ENCODE measurements around the gene SEZ6.
"Not testable (repeated sequence)": the region's sequence is repeated elsewhere in the genome, so short reads cannot be mapped to it uniquely, and the experiment has no call there.

Gene SEZ6

GRCh38 chr17:28944862-28945741 is 60.7 kb downstream of the SEZ6 start:
- WGBS = 92% methylated on average over 8 of the region's 8 CpGs
- no peak overlapping the region for H3K9ac ChIP-seq (ENCODE audit: low read depth, low read length)

GRCh38 chr17:28944343-28944742 is 61.5 kb downstream of the SEZ6 start:
- 96% methylated on average over 3 of the region's 4 CpGs for WGBS
- Histone ChIP-seq H3K36me3 (ENCODE audit: insufficient read depth, low read length) (peaks cover 59% of the 10 kb centered on the region), H3K9ac (ENCODE audit: low read depth, low read length) (no peak overlapping the region), H3K27ac (ENCODE audit: low read depth, low read length) (no peak overlapping the region), H3K9me3 (ENCODE audit: insufficient read depth, low read depth, low read length) (no peaks in the 10 kb centered on the region), H3K27me3 (ENCODE audit: insufficient read depth, low read length) (no peaks in the 10 kb centered on the region), H3K4me1 (ENCODE audit: insufficient read depth, low read length) (peaks cover 32% of the 10 kb centered on the region), H3K4me3 (ENCODE audit: low read length) (no peak overlapping the region)

More at GRCh38 chr17:28944862-28945741, 60.7 kb downstream of the SEZ6 start:
- no peak overlapping the region for H3K4me3 ChIP-seq (ENCODE audit: low read length)
- no peaks in the 10 kb centered on the region for H3K9me3 ChIP-seq (ENCODE audit: insufficient read depth, low read depth, low read length)
- no peaks in the 10 kb centered on the region for H3K27me3 ChIP-seq (ENCODE audit: insufficient read depth, low read length)
- peaks cover 57% of the 10 kb centered on the region for H3K36me3 ChIP-seq (ENCODE audit: insufficient read depth, low read length)
- no peak overlapping the region for H3K27ac ChIP-seq (ENCODE audit: low read depth, low read length)
- H3K4me1 ChIP-seq (ENCODE audit: insufficient read depth, low read length) = peaks cover 25% of the 10 kb centered on the region

DNA sequence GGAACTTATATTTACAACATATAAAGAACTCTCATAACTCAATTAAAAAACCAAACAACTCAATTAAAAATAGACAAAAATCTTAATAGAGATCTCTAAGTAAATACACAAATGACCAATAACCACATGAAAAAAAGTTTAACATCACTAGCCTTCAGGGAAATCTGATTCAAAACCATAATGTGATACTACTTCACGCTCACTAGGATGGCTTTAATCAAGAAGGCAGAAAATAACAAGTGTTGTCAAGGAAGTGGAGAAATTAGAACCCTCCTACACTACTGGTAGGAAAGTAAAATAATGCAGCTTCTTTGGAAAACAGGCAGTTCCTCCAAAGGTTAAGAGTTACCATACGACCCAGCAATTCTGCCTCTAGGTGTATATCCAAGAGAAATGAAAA is 62.9 kb downstream of the SEZ6 start:
- Histone ChIP-seq H3K4me3 (ENCODE audit: low read length) (no peak overlapping the region), H3K4me1 (ENCODE audit: insufficient read depth, low read length) (peaks cover 30% of the 10 kb centered on the region), H3K9ac (ENCODE audit: low read depth, low read length) (no peak overlapping the region), H3K9me3 (ENCODE audit: insufficient read depth, low read depth, low read length) (no peaks in the 10 kb centered on the region), H3K27ac (ENCODE audit: low read depth, low read length) (no peak overlapping the region), H3K36me3 (ENCODE audit: insufficient read depth, low read length) (peaks cover 65% of the 10 kb centered on the region), H3K27me3 (ENCODE audit: insufficient read depth, low read length) (no peaks in the 10 kb centered on the region)
- 95% methylated on average over 2 of the region's 2 CpGs for WGBS

- Histone ChIP-seq H3K9ac (ENCODE audit: low read depth, low read length) (no peak overlapping the region), H3K4me3 (ENCODE audit: low read length) (no peak overlapping the region), H3K27me3 (ENCODE audit: insufficient read depth, low read length) (no peaks in the 10 kb centered on the region), H3K4me1 (ENCODE audit: insufficient read depth, low read length) (peaks cover 41% of the 10 kb centered on the region), H3K9me3 (ENCODE audit: insufficient read depth, low read depth, low read length) (no peaks in the 10 kb centered on the region), H3K36me3 (ENCODE audit: insufficient read depth, low read length) (peaks cover 53% of the 10 kb centered on the region), H3K27ac (ENCODE audit: low read depth, low read length) (no peak overlapping the region)
- no CpG with 5 or more reads among the region's 1 CpG for WGBS
Measured at GRCh38 chr17:28941251-28941650, 64.6 kb downstream of the SEZ6 start.

DNA sequence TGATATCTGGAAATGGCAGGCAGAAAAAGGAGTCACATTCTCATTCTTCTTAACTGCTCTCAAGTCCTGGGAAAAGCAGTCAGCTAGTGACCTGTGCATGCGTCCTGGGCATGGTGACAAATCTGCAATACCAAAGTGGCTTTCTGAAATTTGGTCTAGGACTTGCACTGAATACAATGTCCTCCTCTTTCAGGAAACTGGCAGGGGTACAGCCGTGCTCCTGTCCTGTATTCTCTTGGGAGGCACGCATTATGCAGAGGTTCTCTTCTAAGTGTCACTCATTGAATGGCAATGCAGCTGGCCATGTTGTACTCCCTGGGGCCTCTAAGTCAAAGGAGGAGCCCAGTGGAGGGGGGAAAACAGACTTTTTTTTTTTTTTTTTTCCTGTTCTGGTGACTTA is 65.2 kb downstream of the SEZ6 start:
- no peak overlapping the region for H3K27ac ChIP-seq (ENCODE audit: low read depth, low read length)
- no peak overlapping the region for H3K9ac ChIP-seq (ENCODE audit: low read depth, low read length)
- H3K27me3 ChIP-seq (ENCODE audit: insufficient read depth, low read length) = no peaks in the 10 kb centered on the region
- no peak overlapping the region for H3K4me3 ChIP-seq (ENCODE audit: low read length)
- no peaks in the 10 kb centered on the region for H3K9me3 ChIP-seq (ENCODE audit: insufficient read depth, low read depth, low read length)
- peaks cover 47% of the 10 kb centered on the region for H3K4me1 ChIP-seq (ENCODE audit: insufficient read depth, low read length)
- 76% methylated on average over 3 of the region's 3 CpGs for WGBS
- H3K36me3 ChIP-seq (ENCODE audit: insufficient read depth, low read length) = peaks cover 54% of the 10 kb centered on the region

- WGBS = 95% methylated on average over 3 of the region's 3 CpGs
- Histone ChIP-seq H3K4me3 (ENCODE audit: low read length) (no peak overlapping the region), H3K9ac (ENCODE audit: low read depth, low read length) (no peak overlapping the region), H3K36me3 (ENCODE audit: insufficient read depth, low read length) (peaks cover 50% of the 10 kb centered on the region), H3K27ac (ENCODE audit: low read depth, low read length) (peak overlapping the region; percentile 32), H3K9me3 (ENCODE audit: insufficient read depth, low read depth, low read length) (no peaks in the 10 kb centered on the region), H3K27me3 (ENCODE audit: insufficient read depth, low read length) (no peaks in the 10 kb centered on the region), H3K4me1 (ENCODE audit: insufficient read depth, low read length) (peaks cover 48% of the 10 kb centered on the region)
Measured at GRCh38 chr17:28940142-28940541, 65.7 kb downstream of the SEZ6 start.

DNA sequence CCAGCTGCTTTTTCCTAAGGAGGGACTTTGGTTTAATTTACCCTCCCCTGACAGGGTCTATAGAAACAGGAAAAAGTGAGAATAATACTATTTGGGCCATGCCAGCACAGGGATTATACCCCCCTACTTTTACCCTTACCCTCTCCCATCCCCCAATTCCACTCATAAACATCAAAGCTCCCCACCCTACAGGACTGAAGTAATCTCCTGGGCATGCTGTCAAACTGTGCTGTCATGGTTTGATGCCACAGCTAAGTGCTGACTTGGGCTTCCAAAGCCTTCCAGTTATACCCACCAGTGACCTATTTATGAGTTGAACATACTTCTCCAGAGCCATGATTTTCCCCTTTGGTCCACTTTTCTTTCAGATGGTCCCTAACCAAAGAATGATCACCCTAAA is 67.3 kb downstream of the SEZ6 start:
- Histone ChIP-seq H3K36me3 (ENCODE audit: insufficient read depth, low read length) (peaks cover 39% of the 10 kb centered on the region), H3K4me3 (ENCODE audit: low read length) (no peak overlapping the region), H3K9me3 (ENCODE audit: insufficient read depth, low read depth, low read length) (no peaks in the 10 kb centered on the region), H3K4me1 (ENCODE audit: insufficient read depth, low read length) (peaks cover 48% of the 10 kb centered on the region), H3K27ac (ENCODE audit: low read depth, low read length) (no peak overlapping the region), H3K9ac (ENCODE audit: low read depth, low read length) (no peak overlapping the region), H3K27me3 (ENCODE audit: insufficient read depth, low read length) (no peaks in the 10 kb centered on the region)

GRCh38 chr17:28937044-28937729 is 68.6 kb downstream of the SEZ6 start:
- Histone ChIP-seq H3K9me3 (ENCODE audit: insufficient read depth, low read depth, low read length) (no peaks in the 10 kb centered on the region), H3K36me3 (ENCODE audit: insufficient read depth, low read length) (peaks cover 33% of the 10 kb centered on the region), H3K4me3 (ENCODE audit: low read length) (no peak overlapping the region), H3K27me3 (ENCODE audit: insufficient read depth, low read length) (no peaks in the 10 kb centered on the region), H3K4me1 (ENCODE audit: insufficient read depth, low read length) (peaks cover 48% of the 10 kb centered on the region), H3K27ac (ENCODE audit: low read depth, low read length) (no peak overlapping the region; the same call in 1 of the 2 replicates), H3K9ac (ENCODE audit: low read depth, low read length) (peak overlapping the region; percentile 16; the same call in 1 of the 2 replicates)
- WGBS = 82% methylated on average over 5 of the region's 5 CpGs

- H3K27ac ChIP-seq (ENCODE audit: low read depth, low read length) = no peak overlapping the region
- no peak overlapping the region for H3K4me3 ChIP-seq (ENCODE audit: low read length)
- H3K9ac ChIP-seq (ENCODE audit: low read depth, low read length) = 0 out of 2 replicates have a peak overlapping the region, but pooled peaks have one; percentile 13
- H3K4me1 ChIP-seq (ENCODE audit: insufficient read depth, low read length) = peaks cover 43% of the 10 kb centered on the region
- peaks cover 28% of the 10 kb centered on the region for H3K36me3 ChIP-seq (ENCODE audit: insufficient read depth, low read length)
- H3K9me3 ChIP-seq (ENCODE audit: insufficient read depth, low read depth, low read length) = no peaks in the 10 kb centered on the region
- 93% methylated on average over 6 of the region's 8 CpGs for WGBS
- H3K27me3 ChIP-seq (ENCODE audit: insufficient read depth, low read length) = no peaks in the 10 kb centered on the region
Measured at GRCh38 chr17:28935744-28936460, 69.9 kb downstream of the SEZ6 start.

DNA sequence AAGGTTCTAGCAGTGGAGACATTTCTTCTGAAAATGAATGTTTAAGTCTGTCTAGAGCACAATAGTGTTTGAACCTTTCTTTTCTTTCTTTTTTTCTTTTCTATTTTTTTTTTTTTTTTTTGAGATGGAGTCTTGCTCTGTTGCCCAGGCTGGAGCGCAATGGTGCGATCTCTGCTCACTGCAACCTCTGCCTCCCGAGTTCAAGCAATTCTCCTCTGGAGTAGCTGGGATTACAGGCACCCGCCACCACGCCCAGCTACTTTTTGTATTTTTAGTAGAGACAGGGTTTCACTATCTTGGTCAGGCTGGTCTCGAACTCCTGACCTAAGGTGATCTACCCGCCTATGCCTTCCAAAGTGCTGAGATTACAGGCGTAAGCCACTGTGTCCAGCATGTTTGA is 71.3 kb downstream of the SEZ6 start:
- not testable (repeated sequence) for H3K27me3 ChIP-seq (ENCODE audit: insufficient read depth, low read length); H3K9me3 ChIP-seq (ENCODE audit: insufficient read depth, low read depth, low read length); H3K9ac ChIP-seq (ENCODE audit: low read depth, low read length); H3K27ac ChIP-seq (ENCODE audit: low read depth, low read length); H3K4me3 ChIP-seq (ENCODE audit: low read length)
- Histone ChIP-seq H3K4me1 (ENCODE audit: insufficient read depth, low read length) (peaks cover 29% of the 10 kb centered on the region), H3K36me3 (ENCODE audit: insufficient read depth, low read length) (peaks cover 21% of the 10 kb centered on the region)
- 97% methylated on average over 8 of the region's 8 CpGs for WGBS

GRCh38 chr17:28929787-28930186 is 76.0 kb downstream of the SEZ6 start:
- Histone ChIP-seq H3K9me3 (ENCODE audit: insufficient read depth, low read depth, low read length) (no peaks in the 10 kb centered on the region), H3K27ac (ENCODE audit: low read depth, low read length) (no peak overlapping the region), H3K9ac (ENCODE audit: low read depth, low read length) (no peak overlapping the region), H3K36me3 (ENCODE audit: insufficient read depth, low read length) (peaks cover 39% of the 10 kb centered on the region), H3K4me3 (ENCODE audit: low read length) (no peak overlapping the region), H3K27me3 (ENCODE audit: insufficient read depth, low read length) (no peaks in the 10 kb centered on the region), H3K4me1 (ENCODE audit: insufficient read depth, low read length) (no peaks in the 10 kb centered on the region)
- 96% methylated on average over 2 of the region's 2 CpGs for WGBS
